Measurements from ENCODE around the gene PIGS.

PIGS gene

GRCh38 chr17:28534740-28535375 lies 36.5 kb downstream of the PIGS start:
- H3K4me3 ChIP-seq (ENCODE audit: low read length), result no peak overlapping the region
- H3K27me3 ChIP-seq (ENCODE audit: control insufficient read depth, insufficient read depth, low read length), result no peaks in the 10 kb centered on the region
- H3K27ac ChIP-seq (ENCODE audit: low read length), result no peak overlapping the region
- no peaks in the 10 kb centered on the region for H3K4me1 ChIP-seq (ENCODE audit: control insufficient read depth, low read depth, low read length)
- no peaks in the 10 kb centered on the region for H3K36me3 ChIP-seq (ENCODE audit: control insufficient read depth, low read depth, low read length)
- H3K9ac ChIP-seq (ENCODE audit: low read length), result no peak overlapping the region
- H3K9me3 ChIP-seq (ENCODE audit: control insufficient read depth, low read depth, low read length), result no peaks in the 10 kb centered on the region

GRCh38 chr17:28533091-28533807 lies 38.1 kb downstream of the PIGS start:
- no peak overlapping the region for H3K4me3 ChIP-seq (ENCODE audit: low read length)
- no peaks in the 10 kb centered on the region for H3K27me3 ChIP-seq (ENCODE audit: control insufficient read depth, insufficient read depth, low read length)
- no peak overlapping the region for H3K9ac ChIP-seq (ENCODE audit: low read length)
- no peak overlapping the region for H3K27ac ChIP-seq (ENCODE audit: low read length)
- H3K4me1 ChIP-seq (ENCODE audit: control insufficient read depth, low read depth, low read length), result no peaks in the 10 kb centered on the region
- H3K36me3 ChIP-seq (ENCODE audit: control insufficient read depth, low read depth, low read length), result no peaks in the 10 kb centered on the region
- no peaks in the 10 kb centered on the region for H3K9me3 ChIP-seq (ENCODE audit: control insufficient read depth, low read depth, low read length)

- H3K36me3 ChIP-seq (ENCODE audit: control insufficient read depth, low read depth, low read length), result no peaks in the 10 kb centered on the region
- no peak overlapping the region for H3K9ac ChIP-seq (ENCODE audit: low read length)
- H3K27ac ChIP-seq (ENCODE audit: low read length), result no peak overlapping the region
- no peaks in the 10 kb centered on the region for H3K9me3 ChIP-seq (ENCODE audit: control insufficient read depth, low read depth, low read length)
- no peaks in the 10 kb centered on the region for H3K4me1 ChIP-seq (ENCODE audit: control insufficient read depth, low read depth, low read length)
- no peaks in the 10 kb centered on the region for H3K27me3 ChIP-seq (ENCODE audit: control insufficient read depth, insufficient read depth, low read length)
- H3K4me3 ChIP-seq (ENCODE audit: low read length), result no peak overlapping the region
Observed at GRCh38 chr17:28532050-28532960, 39.0 kb downstream of the PIGS start.

GRCh38 chr17:28530926-28531325 lies 40.4 kb downstream of the PIGS start:
- Histone ChIP-seq H3K9me3 (ENCODE audit: control insufficient read depth, low read depth, low read length) (no peaks in the 10 kb centered on the region), H3K36me3 (ENCODE audit: control insufficient read depth, low read depth, low read length) (no peaks in the 10 kb centered on the region), H3K4me3 (ENCODE audit: low read length) (no peak overlapping the region), H3K9ac (ENCODE audit: low read length) (no peak overlapping the region), H3K27me3 (ENCODE audit: control insufficient read depth, insufficient read depth, low read length) (no peaks in the 10 kb centered on the region), H3K27ac (ENCODE audit: low read length) (no peak overlapping the region), H3K4me1 (ENCODE audit: control insufficient read depth, low read depth, low read length) (no peaks in the 10 kb centered on the region)

GRCh38 chr17:28530250-28530649 lies 41.1 kb downstream of the PIGS start:
- Histone ChIP-seq H3K36me3 (ENCODE audit: control insufficient read depth, low read depth, low read length) (no peaks in the 10 kb centered on the region), H3K27ac (ENCODE audit: low read length) (no peak overlapping the region), H3K9me3 (ENCODE audit: control insufficient read depth, low read depth, low read length) (no peaks in the 10 kb centered on the region), H3K4me1 (ENCODE audit: control insufficient read depth, low read depth, low read length) (no peaks in the 10 kb centered on the region), H3K27me3 (ENCODE audit: control insufficient read depth, insufficient read depth, low read length) (no peaks in the 10 kb centered on the region), H3K4me3 (ENCODE audit: low read length) (no peak overlapping the region), H3K9ac (ENCODE audit: low read length) (no peak overlapping the region)

GRCh38 chr17:28529013-28529400 lies 42.3 kb downstream of the PIGS start:
- H3K4me3 ChIP-seq (ENCODE audit: low read length), result no peak overlapping the region
- no peaks in the 10 kb centered on the region for H3K36me3 ChIP-seq (ENCODE audit: control insufficient read depth, low read depth, low read length)
- H3K4me1 ChIP-seq (ENCODE audit: control insufficient read depth, low read depth, low read length), result no peaks in the 10 kb centered on the region
- H3K27me3 ChIP-seq (ENCODE audit: control insufficient read depth, insufficient read depth, low read length), result no peaks in the 10 kb centered on the region
- H3K9me3 ChIP-seq (ENCODE audit: control insufficient read depth, low read depth, low read length), result no peaks in the 10 kb centered on the region
- H3K27ac ChIP-seq (ENCODE audit: low read length), result no peak overlapping the region
- no peak overlapping the region for H3K9ac ChIP-seq (ENCODE audit: low read length)

GRCh38 chr17:28528327-28529012 lies 42.9 kb downstream of the PIGS start:
- Histone ChIP-seq H3K27ac (ENCODE audit: low read length) (no peak overlapping the region), H3K9ac (ENCODE audit: low read length) (no peak overlapping the region)

GRCh38 chr17:28527859-28528258 lies 43.5 kb downstream of the PIGS start:
- no peaks in the 10 kb centered on the region for H3K27me3 ChIP-seq (ENCODE audit: control insufficient read depth, insufficient read depth, low read length)
- no peak overlapping the region for H3K4me3 ChIP-seq (ENCODE audit: low read length)
- H3K36me3 ChIP-seq (ENCODE audit: control insufficient read depth, low read depth, low read length), result no peaks in the 10 kb centered on the region
- no peaks in the 10 kb centered on the region for H3K9me3 ChIP-seq (ENCODE audit: control insufficient read depth, low read depth, low read length)
- no peaks in the 10 kb centered on the region for H3K4me1 ChIP-seq (ENCODE audit: control insufficient read depth, low read depth, low read length)
- no peak overlapping the region for H3K27ac ChIP-seq (ENCODE audit: low read length)
- no peak overlapping the region for H3K9ac ChIP-seq (ENCODE audit: low read length)

More at GRCh38 chr17:28528327-28529012, 42.9 kb downstream of the PIGS start:
- no peaks in the 10 kb centered on the region for H3K4me1 ChIP-seq (ENCODE audit: control insufficient read depth, low read depth, low read length)
- no peaks in the 10 kb centered on the region for H3K36me3 ChIP-seq (ENCODE audit: control insufficient read depth, low read depth, low read length)
- no peak overlapping the region for H3K4me3 ChIP-seq (ENCODE audit: low read length)
- no peaks in the 10 kb centered on the region for H3K9me3 ChIP-seq (ENCODE audit: control insufficient read depth, low read depth, low read length)
- no peaks in the 10 kb centered on the region for H3K27me3 ChIP-seq (ENCODE audit: control insufficient read depth, insufficient read depth, low read length)

GRCh38 chr17:28527181-28527681 lies 44.1 kb downstream of the PIGS start:
- Histone ChIP-seq H3K36me3 (ENCODE audit: control insufficient read depth, low read depth, low read length) (no peaks in the 10 kb centered on the region), H3K27ac (ENCODE audit: low read length) (no peak overlapping the region)

GRCh38 chr17:28526381-28526780 lies 44.9 kb downstream of the PIGS start:
- H3K9me3 ChIP-seq (ENCODE audit: control insufficient read depth, low read depth, low read length), result no peaks in the 10 kb centered on the region
- no peaks in the 10 kb centered on the region for H3K36me3 ChIP-seq (ENCODE audit: control insufficient read depth, low read depth, low read length)
- H3K4me3 ChIP-seq (ENCODE audit: low read length), result no peak overlapping the region
- no peak overlapping the region for H3K27ac ChIP-seq (ENCODE audit: low read length)
- H3K9ac ChIP-seq (ENCODE audit: low read length), result no peak overlapping the region
- H3K4me1 ChIP-seq (ENCODE audit: control insufficient read depth, low read depth, low read length), result no peaks in the 10 kb centered on the region
- no peaks in the 10 kb centered on the region for H3K27me3 ChIP-seq (ENCODE audit: control insufficient read depth, insufficient read depth, low read length)

More at GRCh38 chr17:28527181-28527681, 44.1 kb downstream of the PIGS start:
- H3K4me1 ChIP-seq (ENCODE audit: control insufficient read depth, low read depth, low read length), result no peaks in the 10 kb centered on the region
- no peaks in the 10 kb centered on the region for H3K9me3 ChIP-seq (ENCODE audit: control insufficient read depth, low read depth, low read length)
- H3K9ac ChIP-seq (ENCODE audit: low read length), result no peak overlapping the region
- H3K27me3 ChIP-seq (ENCODE audit: control insufficient read depth, insufficient read depth, low read length), result no peaks in the 10 kb centered on the region
- H3K4me3 ChIP-seq (ENCODE audit: low read length), result no peak overlapping the region
